NCI-H2227 treated with DMSO at 0.1 percent for 48 hours (cell line): ENCODE results near the gene GGT5.
"Not testable (repeated sequence)": the region's sequence is repeated elsewhere in the genome, so short reads cannot be mapped to it uniquely, and the experiment has no call there.

Experiments
- DNase-seq: peaks from one replicate; lab custom pipeline; 2025; lab: John Stamatoyannopoulos, UW

Gene GGT5

GRCh38 chr22:24263479-24263878 lies 18.6 kb upstream of the GGT5 start:
- DNase-seq: not testable (repeated sequence)

GRCh38 chr22:24262185-24262749 lies 17.4 kb upstream of the GGT5 start:
- not testable (repeated sequence) for DNase-seq

- DNase-seq: peak; percentile 8
These were observed 14.6 kb upstream of the GGT5 start for GRCh38 chr22:24259459-24259858.

- not testable (repeated sequence) for DNase-seq
These were observed 11.9 kb upstream of the GGT5 start for GRCh38 chr22:24256736-24257135.

- not testable (repeated sequence) for DNase-seq
These were observed 11.3 kb upstream of the GGT5 start for GRCh38 chr22:24256136-24256535.

GRCh38 chr22:24253126-24253525 lies 8.2 kb upstream of the GGT5 start:
- DNase-seq: not testable (repeated sequence)

- not testable (repeated sequence) for DNase-seq
These were observed 6.4 kb upstream of the GGT5 start for GRCh38 chr22:24251286-24251685.

GRCh38 chr22:24249413-24249812 lies 4.5 kb upstream of the GGT5 start:
- not testable (repeated sequence) for DNase-seq

GRCh38 chr22:24248611-24249010 lies 3.7 kb upstream of the GGT5 start:
- not testable (repeated sequence) for DNase-seq

- no peak for DNase-seq
These were observed 2.9 kb upstream of the GGT5 start for GRCh38 chr22:24247564-24248344.

- no peak for DNase-seq
These were observed 2.2 kb upstream of the GGT5 start for GRCh38 chr22:24247011-24247507.

GRCh38 chr22:24245584-24246561 lies 991 bp upstream of the GGT5 start:
- not testable (repeated sequence) for DNase-seq

- no peak for DNase-seq
These were observed 616 bp downstream of the GGT5 start for GRCh38 chr22:24244144-24244787.

- not testable (repeated sequence) for DNase-seq
These were observed 1.5 kb downstream of the GGT5 start for GRCh38 chr22:24243417-24243816.

GRCh38 chr22:24240985-24241692 lies 3.7 kb downstream of the GGT5 start:
- not testable (repeated sequence) for DNase-seq

GRCh38 chr22:24240381-24240780 lies 4.5 kb downstream of the GGT5 start:
- no peak for DNase-seq

GRCh38 chr22:24238101-24238694 lies 6.7 kb downstream of the GGT5 start:
- not testable (repeated sequence) for DNase-seq

GRCh38 chr22:24236656-24237055 lies 8.2 kb downstream of the GGT5 start:
- no peak for DNase-seq

- DNase-seq: no peak
These were observed 9.6 kb downstream of the GGT5 start for GRCh38 chr22:24235315-24235714.

GRCh38 chr22:24233816-24234215 lies 11.1 kb downstream of the GGT5 start:
- no peak for DNase-seq

GRCh38 chr22:24233235-24233634 lies 11.6 kb downstream of the GGT5 start:
- no peak for DNase-seq
